Right renal cortex interstitium (tissue), 3 donors: ENCODE measurements around the gene MEGF11. TPM values are rescaled to one million over a fixed set of nuclear protein-coding genes. Genes with fewer than 3 reads are reported as not detected.

ENCODE experiments used
- DNase-seq, 3 donors: peaks; one replicate each; pipeline ENCODE4 v3.0.0-alpha.2; 2013; ENCODE audit warnings: low read depth in 3 of 3, low spot score in 2 of 3
- polyA plus RNA-seq, 3 donors: library from polyadenylated mRNA; unstranded; fragments of 120-200 nt; gene quantifications; one replicate each; pipeline ENCODE4 v1.2.1, GENCODE V29; 2013; ENCODE audit not compliant: insufficient read length in 3 of 3

Gene MEGF11
- polyA plus RNA-seq, 3 donors: 1.8 to 2.1 (median 2.1) TPM

GRCh38 chr15:66152650-66153049, 100.9 kb downstream of the MEGF11 start:
- no peak for DNase-seq

DNA sequence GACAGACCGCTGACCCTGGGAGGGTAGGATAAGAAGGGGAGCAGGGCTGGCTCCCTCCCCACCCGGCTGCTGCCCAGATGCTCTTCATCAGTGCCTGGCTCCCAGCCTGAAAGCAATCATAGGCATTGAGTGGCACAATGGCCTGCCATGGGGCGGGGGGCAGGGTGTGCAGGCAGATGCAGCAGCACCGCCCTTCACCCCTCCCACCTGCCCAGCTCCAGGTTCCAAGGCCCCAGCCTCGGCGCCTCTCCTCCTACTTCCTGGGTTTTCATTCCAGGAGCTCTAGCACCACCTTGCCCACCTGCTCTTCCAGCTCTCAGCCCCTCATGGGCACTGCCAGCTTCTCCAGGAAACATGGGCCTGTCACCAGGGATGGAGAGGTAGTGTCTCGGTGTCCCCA, 101.7 kb downstream of the MEGF11 start:
- no peak for DNase-seq

GRCh38 chr15:66149871-66150270, 103.7 kb downstream of the MEGF11 start:
- DNase-seq: no peak

GRCh38 chr15:66148187-66148586, 105.4 kb downstream of the MEGF11 start:
- no peak for DNase-seq

GRCh38 chr15:66147440-66147839, 106.1 kb downstream of the MEGF11 start:
- DNase-seq: no peak

DNA sequence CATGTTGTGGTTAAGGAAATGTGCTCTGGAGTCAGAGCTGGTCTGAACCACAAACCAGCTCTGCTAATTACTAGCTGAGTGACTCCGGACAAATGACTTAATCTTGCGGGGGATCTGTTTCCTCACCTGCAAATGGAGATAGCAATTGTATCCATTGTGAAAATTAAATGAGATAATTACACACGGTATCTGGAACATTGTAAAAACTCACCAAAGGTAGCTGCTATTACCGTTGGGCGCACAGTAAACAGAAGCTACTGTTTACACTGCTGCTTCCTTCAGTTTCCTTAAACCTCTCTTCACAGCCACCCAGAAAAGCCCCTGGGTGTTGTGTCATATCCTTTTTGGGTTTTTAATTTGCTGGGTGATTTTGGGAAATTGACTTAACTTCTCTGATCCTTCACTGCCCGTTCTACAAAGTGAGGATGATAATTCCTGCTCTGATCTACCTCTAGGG, 107.8 kb downstream of the MEGF11 start:
- no peak for DNase-seq

DNA sequence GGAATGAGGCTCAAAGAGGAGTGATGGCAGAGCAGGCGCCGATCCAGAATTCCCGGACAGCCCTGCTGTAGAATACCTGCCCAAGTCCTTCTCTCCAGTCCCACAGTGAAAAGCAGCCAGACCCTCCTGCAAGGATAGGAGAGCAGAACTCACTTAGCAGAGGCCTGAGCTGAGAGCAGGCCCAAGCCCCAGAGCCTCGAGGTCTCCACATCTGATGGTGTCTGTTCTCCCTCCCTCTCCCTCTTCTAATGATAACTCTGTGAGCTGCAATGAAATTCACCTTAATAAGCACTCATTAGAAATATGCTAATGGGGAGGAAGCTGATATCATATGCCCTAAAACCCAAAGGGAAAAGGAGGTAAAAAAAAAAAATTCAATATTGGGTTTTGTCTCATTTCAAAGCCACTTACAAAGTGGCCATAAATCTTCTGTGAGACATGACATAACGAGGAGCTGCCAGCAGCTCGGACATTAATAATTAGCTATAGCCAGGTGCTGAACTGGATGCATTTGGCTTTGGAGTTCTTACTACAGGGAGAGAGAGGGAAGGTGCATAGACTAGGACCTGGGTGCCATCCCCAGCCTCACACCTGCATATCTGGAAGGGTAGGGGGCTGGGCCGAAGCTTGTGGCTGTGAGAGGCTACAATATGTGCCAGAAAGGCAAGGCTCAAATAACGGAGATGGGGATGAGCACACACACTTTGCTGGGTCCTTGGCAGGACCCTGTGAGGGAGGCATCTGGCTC, 108.4 kb downstream of the MEGF11 start:
- DNase-seq: no peak

DNA sequence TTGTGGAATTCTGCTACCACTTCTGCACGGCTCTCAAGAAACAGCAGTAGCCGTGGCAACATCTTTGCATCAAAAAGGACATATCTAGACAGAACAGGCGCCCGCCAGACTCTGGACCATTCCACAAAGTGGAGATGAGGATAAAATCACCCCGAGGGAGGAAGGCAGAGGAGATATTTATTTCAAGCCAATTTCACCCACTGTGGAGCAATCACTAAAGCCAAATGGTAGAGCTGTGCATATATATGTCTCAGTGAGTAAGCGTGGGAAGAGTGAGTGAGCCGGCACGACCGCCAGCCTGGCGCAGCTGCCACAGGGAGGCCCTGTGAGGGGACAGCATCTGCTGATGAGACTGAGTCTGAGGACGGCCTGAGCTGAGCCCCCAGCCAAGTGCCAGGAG, 111.3 kb downstream of the MEGF11 start:
- DNase-seq: no peak

DNA sequence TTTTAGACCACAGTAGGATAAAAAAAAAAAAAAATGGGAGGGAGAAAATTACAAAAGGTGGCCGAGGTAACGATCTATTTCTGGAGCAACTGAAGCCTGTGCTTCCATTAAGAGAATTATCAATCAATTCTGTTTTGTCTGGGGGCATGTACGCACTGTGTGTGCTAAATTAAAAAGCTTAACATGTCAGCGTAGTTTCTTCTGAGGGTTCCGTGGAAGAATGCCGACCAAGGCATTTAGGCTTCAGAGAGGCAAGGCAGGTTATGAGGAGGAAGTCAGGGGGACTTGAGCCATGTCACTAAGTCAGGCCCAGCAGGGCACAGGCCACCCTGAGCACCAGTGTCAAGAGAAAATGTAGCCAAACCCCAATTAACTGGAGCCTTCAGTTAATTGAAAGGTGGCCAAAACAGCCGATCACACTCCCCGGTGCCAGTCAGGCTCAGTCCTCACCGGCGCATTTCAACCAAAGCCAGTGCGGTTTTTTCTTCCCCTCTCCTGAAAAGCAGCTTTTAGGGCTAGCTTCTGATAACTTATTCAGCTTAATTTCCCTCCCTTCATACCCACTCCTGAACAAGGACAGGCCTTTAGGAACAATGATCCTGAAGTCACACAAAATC, 113.9 kb downstream of the MEGF11 start:
- DNase-seq: no peak

- DNase-seq: no peak
These were observed 114.5 kb downstream of the MEGF11 start for GRCh38 chr15:66138892-66139590.

- DNase-seq: no peak
These were observed 115.3 kb downstream of the MEGF11 start for GRCh38 chr15:66138096-66138783.

GRCh38 chr15:66136948-66137347, 116.6 kb downstream of the MEGF11 start:
- DNase-seq: no peak

GRCh38 chr15:66135664-66136063, 117.9 kb downstream of the MEGF11 start:
- no peak for DNase-seq

DNA sequence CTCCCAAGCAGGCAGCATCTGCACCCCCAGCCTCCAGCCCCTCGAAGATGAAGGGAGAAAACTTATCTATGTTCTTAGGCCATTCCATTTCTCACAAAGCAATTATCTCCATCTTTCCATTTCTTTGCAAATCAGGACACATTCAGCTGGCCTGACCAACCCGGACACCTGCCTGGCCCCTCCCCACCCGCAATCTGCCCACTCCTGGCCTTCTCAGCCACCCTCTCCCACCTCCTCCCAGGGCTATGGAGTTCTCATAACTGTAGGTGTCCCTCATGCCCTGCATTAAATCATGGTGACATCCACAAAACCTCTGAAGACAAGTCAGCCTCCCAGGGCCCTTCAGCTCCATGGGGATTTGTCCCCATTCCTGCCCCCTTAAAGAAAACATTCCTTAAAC, 119.3 kb downstream of the MEGF11 start:
- no peak for DNase-seq

GRCh38 chr15:66133247-66133885, 120.2 kb downstream of the MEGF11 start:
- DNase-seq: no peak

GRCh38 chr15:66132251-66132816, 121.2 kb downstream of the MEGF11 start:
- no peak for DNase-seq

GRCh38 chr15:66131831-66132230, 121.7 kb downstream of the MEGF11 start:
- no peak for DNase-seq

GRCh38 chr15:66131200-66131599, 122.3 kb downstream of the MEGF11 start:
- no peak for DNase-seq

DNA sequence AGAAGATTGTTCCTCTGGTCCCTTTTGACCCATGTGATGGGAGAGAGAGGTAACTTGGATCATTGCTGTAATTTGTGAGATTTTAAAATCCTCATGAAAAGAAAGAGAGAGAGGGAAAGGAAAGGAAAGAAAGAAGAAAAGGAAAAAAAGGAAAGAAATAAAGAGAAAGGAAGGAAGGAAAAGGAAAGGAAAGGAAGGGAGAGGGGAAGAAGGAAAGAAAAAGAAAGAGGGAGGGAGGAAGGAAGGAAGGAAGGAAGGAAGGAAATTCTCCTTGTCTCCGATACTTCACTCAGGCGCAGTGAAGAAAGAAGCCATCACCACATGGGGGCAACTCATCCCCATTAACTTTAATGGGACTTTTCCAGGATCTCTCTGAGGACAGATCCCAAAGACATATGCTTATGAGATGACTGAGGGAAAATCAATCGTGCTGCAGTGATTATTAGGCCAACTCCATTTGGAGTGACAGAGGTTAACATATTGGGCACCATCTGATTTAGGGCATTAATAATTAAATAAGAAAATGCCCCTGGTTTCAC, 123.0 kb downstream of the MEGF11 start:
- no peak for DNase-seq

GRCh38 chr15:66129586-66129985, 124.0 kb downstream of the MEGF11 start:
- no peak for DNase-seq
